GM23338 (cell line): ENCODE results near the gene PDE4D.

Experiments used
- CREB1 ChIP-seq: fragments of 250-450 bp; sonication (Bioruptor Pico); IDR thresholded peaks from 2 replicates; pipeline ENCODE4 v1.5.0; 2020; ENCODE audit warnings: low read depth, mild to moderate bottlenecking, moderate library complexity
- CTCF ChIP-seq, 2 experiments: fragments of 200-600 bp in 1 of 2; sonication (generic) in 1 of 2; conservative IDR thresholded peaks; 2 replicates each; pipeline versions ENCODE4 v1.5.1 to v1.6.1; 2016 to 2017; ENCODE audit warnings: antibody characterized with exemption in 2 of 2, low read depth in 2 of 2, mild to moderate bottlenecking in 2 of 2, moderate library complexity in 1 of 2
- EZH2 ChIP-seq: fragments of 200-600 bp; sonication (generic); IDR thresholded peaks from one replicate; pipeline ENCODE4 v1.8.0; 2017; ENCODE audit warnings: antibody characterized with exemption, mild to moderate bottlenecking, low read depth; ENCODE audit not compliant: unreplicated experiment
- EZH2phosphoT487 ChIP-seq: fragments of 200-600 bp; sonication (generic); IDR thresholded peaks from one replicate; pipeline ENCODE4 v1.8.1; 2018; ENCODE audit warnings: antibody characterized with exemption; ENCODE audit not compliant: unreplicated experiment
- JUNB ChIP-seq: IDR thresholded peaks from one replicate; pipeline ENCODE4 v1.6.1; 2016; ENCODE audit warnings: antibody characterized with exemption; ENCODE audit not compliant: unreplicated experiment
- NANOG ChIP-seq: IDR thresholded peaks from 2 replicates; pipeline ENCODE4 v1.6.1; 2016; ENCODE audit warnings: antibody characterized with exemption, borderline replicate concordance
- POLR2AphosphoS5 ChIP-seq: IDR thresholded peaks from 2 replicates; pipeline ENCODE4 v1.6.1; 2016; ENCODE audit warnings: antibody characterized with exemption, low read depth
- REST ChIP-seq: IDR thresholded peaks from one replicate; pipeline ENCODE4 v1.6.1; 2018; ENCODE audit warnings: antibody characterized with exemption; ENCODE audit not compliant: unreplicated experiment
- STAT1 ChIP-seq: IDR thresholded peaks from one replicate; pipeline ENCODE4 v1.6.1; 2016; ENCODE audit warnings: antibody characterized with exemption; ENCODE audit not compliant: unreplicated experiment

- TF ChIP-seq CTCF (conservative IDR thresholded peaks at IDR 0.05; ENCODE audit: low read depth in 2 of 2) (no peak), EZH2 (no peak), EZH2phosphoT487 (no peak), CREB1 (CRISPR knock-in tag) (no peak), POLR2AphosphoS5 (no peak), NANOG (no peak), REST (no peak), STAT1 (no peak), JUNB (no peak)
Measured at GRCh38 chr5:59674763-59675162, 218.8 kb downstream of the PDE4D start.
